Mucosa of descending colon (tissue), 3 donors: ENCODE measurements around the gene MRPS14. TPM values are rescaled to one million over a fixed set of nuclear protein-coding genes. Genes with fewer than 3 reads are reported as not detected.
"Not testable (repeated sequence)": the region's sequence is repeated elsewhere in the genome, so short reads cannot be mapped to it uniquely, and the experiment has no call there.

Experiments used
- ATAC-seq: fragments of 200-7000 bp; cut with Tn5 transposase; one replicate; pipeline ENCODE4 v1.9.1; 2020; ENCODE audit warnings: mild to moderate bottlenecking, moderate library complexity
- DNase-seq, 3 donors: peaks; one replicate each; pipeline ENCODE4 v3.0.0-alpha.2; 2020
- H3K36me3 ChIP-seq: fragments of 200-600 bp; one replicate; pipeline ENCODE4 v1.8.0; 2021; ENCODE audit warnings: low read depth, mild to moderate bottlenecking
- H3K4me1 ChIP-seq: fragments of 200-600 bp; one replicate; pipeline ENCODE4 v1.8.0; 2021; ENCODE audit warnings: low read depth, mild to moderate bottlenecking
- H3K4me3 ChIP-seq: fragments of 200-600 bp; one replicate; pipeline ENCODE4 v1.8.0; 2021; ENCODE audit warnings: mild to moderate bottlenecking
- H3K9me3 ChIP-seq: fragments of 200-600 bp; one replicate; pipeline ENCODE4 v1.8.0; 2021; ENCODE audit warnings: mild to moderate bottlenecking
- intact Hi-C, 2 donors: fragments of 100-400 bp; cut with DNase I in 1 of 2; cut with micrococcal nuclease in 1 of 2; formaldehyde crosslinking; loops; one replicate each; pipeline versions ENCODE4 v1.11.0 to v1.11.1; 2022; cut with DNase I, micrococcal nuclease
- total RNA-seq, 3 donors: library from RNA; stranded (reverse); fragmentation: NEBNext Ultra II Directional in 2 of 3; extraction: Animal tissue kit (Norgen Biotek cat#: 25700) in 2 of 3; gene quantifications; one replicate each; pipeline versions ENCODE4 v1.2.1 to v1.2.4, GENCODE V29; 2021 to 2023
- TF ChIP-seq, protein P1 (sequence below): fragments of 200-600 bp; IDR thresholded peaks from one replicate; pipeline ENCODE4 v1.8.0; 2022; ENCODE audit warnings: antibody characterized with exemption, mild to moderate bottlenecking
- donor health status: DM: no; HTN: no; CAD: no; lungs with moderate emphysema.
- donor health status: DM: no; HTN: no; CAD: no.
- donor health status: DM: no; HTN: yes; CAD: no.

MRPS14 gene
- total RNA-seq, 3 donors from 2014 or later = 24.0 to 29.5 (median 26.2) TPM

DNA sequence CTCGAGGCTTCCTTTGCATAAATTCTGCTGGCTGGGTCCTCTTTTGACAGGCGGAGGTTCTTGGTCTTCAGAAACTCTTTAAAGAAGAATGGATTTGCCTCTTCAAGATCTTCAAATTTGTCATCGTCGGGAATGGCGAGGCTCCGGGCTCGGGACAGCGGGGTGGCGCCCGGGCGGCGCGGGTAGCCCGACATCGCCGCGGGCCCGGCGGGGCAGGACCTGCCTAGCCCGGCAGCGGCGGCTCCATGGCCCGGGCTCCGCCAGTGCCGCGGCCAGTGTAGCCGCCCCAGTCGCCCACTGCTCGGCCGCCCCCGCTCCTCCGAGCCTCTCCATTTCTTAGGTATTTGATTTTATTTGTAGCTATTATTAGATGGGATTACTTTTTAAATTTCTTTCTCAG is 22.3 kb upstream of the MRPS14 start:
- Histone ChIP-seq H3K4me1 (no peaks in the 10 kb centered on the region), H3K9me3 (no peaks in the 10 kb centered on the region), H3K4me3 (no peak overlapping the region), H3K36me3 (no peaks in the 10 kb centered on the region)
- DNase-seq (no peak), ATAC-seq (no peak)
- intact Hi-C loops = no loop called here
- TF ChIP-seq, protein P1, sequence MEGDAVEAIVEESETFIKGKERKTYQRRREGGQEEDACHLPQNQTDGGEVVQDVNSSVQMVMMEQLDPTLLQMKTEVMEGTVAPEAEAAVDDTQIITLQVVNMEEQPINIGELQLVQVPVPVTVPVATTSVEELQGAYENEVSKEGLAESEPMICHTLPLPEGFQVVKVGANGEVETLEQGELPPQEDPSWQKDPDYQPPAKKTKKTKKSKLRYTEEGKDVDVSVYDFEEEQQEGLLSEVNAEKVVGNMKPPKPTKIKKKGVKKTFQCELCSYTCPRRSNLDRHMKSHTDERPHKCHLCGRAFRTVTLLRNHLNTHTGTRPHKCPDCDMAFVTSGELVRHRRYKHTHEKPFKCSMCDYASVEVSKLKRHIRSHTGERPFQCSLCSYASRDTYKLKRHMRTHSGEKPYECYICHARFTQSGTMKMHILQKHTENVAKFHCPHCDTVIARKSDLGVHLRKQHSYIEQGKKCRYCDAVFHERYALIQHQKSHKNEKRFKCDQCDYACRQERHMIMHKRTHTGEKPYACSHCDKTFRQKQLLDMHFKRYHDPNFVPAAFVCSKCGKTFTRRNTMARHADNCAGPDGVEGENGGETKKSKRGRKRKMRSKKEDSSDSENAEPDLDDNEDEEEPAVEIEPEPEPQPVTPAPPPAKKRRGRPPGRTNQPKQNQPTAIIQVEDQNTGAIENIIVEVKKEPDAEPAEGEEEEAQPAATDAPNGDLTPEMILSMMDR = no peak

DNA sequence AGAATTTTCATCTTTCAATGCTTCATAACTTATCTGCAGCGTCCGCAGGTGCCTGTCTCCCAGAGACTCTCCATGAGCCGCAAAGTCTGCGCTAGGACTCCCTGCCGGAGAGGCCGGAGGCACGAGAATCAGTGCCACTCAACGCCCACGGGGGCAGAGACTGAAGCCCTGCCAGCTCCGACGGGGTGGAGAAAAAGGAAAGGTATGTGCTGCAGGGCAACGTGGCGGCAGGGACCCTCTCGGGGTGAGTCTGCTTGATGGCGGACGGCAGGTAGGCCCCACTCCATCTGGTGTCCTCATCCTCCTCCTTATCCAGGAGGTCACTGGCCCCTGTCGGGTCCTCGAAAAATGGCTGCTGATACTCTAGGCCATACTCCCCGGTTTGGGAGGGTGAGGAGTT is 21.9 kb upstream of the MRPS14 start:
- TF ChIP-seq, protein P1 = no peak
- no peaks in the 10 kb centered on the region for H3K36me3 ChIP-seq
- DNase-seq (no peak), ATAC-seq (no peak)
- no peaks in the 10 kb centered on the region for H3K4me1 ChIP-seq
- no peak overlapping the region for H3K4me3 ChIP-seq
- intact Hi-C loops = no loop called here
- no peaks in the 10 kb centered on the region for H3K9me3 ChIP-seq

DNA sequence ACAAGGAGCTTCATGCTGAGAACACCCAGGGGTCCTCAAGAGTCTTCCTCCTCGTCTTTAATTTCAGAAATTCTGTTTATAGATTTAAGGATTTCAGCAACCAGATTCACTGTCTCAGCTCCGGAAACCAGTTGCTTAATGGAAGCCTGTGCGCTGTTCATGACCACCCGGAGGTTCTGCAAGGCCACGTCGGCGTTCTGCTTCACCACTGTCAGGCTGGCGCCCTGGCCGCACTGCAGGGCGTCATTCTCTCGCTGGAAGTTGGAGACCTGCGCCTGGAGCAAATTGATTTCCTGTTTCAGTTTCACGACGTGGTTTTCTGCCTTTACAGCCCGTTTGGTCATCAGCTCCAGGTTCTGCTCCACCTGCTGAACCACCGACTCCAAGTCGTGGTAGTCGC is 21.4 kb upstream of the MRPS14 start:
- H3K36me3 ChIP-seq, DNase-seq, H3K9me3 ChIP-seq, intact Hi-C loops, H3K4me3 ChIP-seq, H3K4me1 ChIP-seq, ATAC-seq: not testable (repeated sequence)

DNA sequence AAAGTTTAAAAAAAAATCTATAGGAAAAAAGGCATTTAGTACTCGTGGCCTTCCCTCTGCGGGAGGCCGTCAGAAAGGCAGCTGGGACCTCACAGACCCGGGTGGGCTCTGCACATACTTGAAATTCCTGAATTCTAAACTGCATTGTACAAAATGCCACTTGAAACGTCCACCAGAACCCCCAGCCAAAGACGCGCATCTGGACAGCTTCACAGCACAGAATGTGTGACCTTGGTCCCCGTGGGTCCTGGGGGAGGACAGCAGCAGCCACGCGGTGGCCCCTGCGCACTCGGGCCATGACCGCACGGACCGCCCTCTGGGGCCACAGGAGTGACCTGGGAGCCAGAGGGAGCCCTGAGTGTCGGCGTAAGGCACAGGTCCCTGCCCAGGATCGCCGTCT is 20.6 kb upstream of the MRPS14 start:
- ATAC-seq (no peak), DNase-seq (no peak)
- intact Hi-C loops = no loop called here
- Histone ChIP-seq H3K4me3 (no peak overlapping the region), H3K4me1 (no peaks in the 10 kb centered on the region), H3K9me3 (no peaks in the 10 kb centered on the region), H3K36me3 (no peaks in the 10 kb centered on the region)
- TF ChIP-seq, protein P1 = no peak

DNA sequence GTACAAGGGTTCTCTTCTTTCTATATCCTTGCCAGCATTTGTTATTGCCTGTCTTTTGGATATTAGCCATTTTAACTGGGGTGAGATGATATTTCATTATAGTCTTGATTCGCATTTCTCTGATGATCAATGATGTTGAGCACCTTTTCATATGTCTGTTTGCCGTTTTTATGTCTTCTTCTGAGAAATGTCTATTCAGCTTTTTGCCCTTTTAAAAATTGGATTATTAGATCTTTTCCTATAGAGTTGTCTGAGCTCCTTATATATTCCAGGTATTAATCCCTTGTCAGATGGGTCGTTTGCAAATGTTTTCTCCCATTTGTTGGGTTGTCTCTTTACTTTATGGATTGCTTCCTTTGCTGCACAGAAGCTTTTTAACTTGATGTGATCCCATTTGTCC is 19.4 kb upstream of the MRPS14 start:
- no peak for DNase-seq
- Histone ChIP-seq H3K36me3 (no peaks in the 10 kb centered on the region), H3K4me3 (no peak overlapping the region), H3K4me1 (no peaks in the 10 kb centered on the region), H3K9me3 (no peaks in the 10 kb centered on the region)
- TF ChIP-seq, protein P1 = no peak
- no peak for ATAC-seq
- intact Hi-C loops = no loop called here

DNA sequence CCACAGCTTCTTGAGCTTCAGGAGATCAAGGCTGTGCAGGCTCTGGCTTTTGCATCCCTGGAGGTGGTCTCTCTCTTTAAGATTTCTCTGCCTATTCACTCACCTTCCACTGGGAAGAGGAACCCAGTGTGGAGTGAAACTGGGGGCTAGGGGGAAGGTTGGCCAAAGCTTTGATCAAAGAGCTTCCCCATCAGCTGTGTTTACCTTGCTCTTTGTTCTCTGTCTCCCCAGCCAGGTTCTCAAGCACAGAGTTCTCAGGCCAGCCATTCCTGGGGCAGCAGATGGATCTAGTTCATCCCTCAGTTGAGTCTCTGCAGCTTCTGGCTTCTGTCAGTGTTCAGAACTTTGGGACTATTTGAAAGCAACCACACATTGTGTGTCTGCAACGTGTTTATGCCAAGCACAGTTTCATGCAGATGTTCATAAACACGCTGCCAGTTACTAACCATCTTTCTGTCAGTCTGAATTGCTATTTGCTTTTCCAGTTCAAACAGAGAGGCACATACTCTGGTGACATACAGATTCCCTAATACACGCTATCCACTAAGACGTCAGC is 17.2 kb upstream of the MRPS14 start:
- no peaks in the 10 kb centered on the region for H3K4me1 ChIP-seq
- ATAC-seq (no peak), DNase-seq (no peak)
- intact Hi-C loops = no loop called here
- H3K4me3 ChIP-seq = no peak overlapping the region
- no peaks in the 10 kb centered on the region for H3K36me3 ChIP-seq
- TF ChIP-seq, protein P1 = no peak
- H3K9me3 ChIP-seq = no peaks in the 10 kb centered on the region
